Liver (tissue), 9 donors: Measurements from ENCODE around the gene GIGYF1. TPM values are rescaled to one million over a fixed set of nuclear protein-coding genes. Genes with fewer than 3 reads are reported as not detected.

Experiments
- DNase-seq: peaks from one replicate; pipeline ENCODE4 v3.0.0-alpha.2; 2017; ENCODE audit warnings: low spot score
- H3K27ac ChIP-seq, 2 donors: one replicate each; pipeline ENCODE4 v1.7.0; 2013; ENCODE audit warnings: inconsistent platforms in 2 of 2, low read length in 2 of 2, control low read depth in 1 of 2, low read depth in 1 of 2, mild to moderate bottlenecking in 1 of 2
- H3K27me3 ChIP-seq, 4 donors: one replicate each; pipeline versions ENCODE4 v1.6.1 to v1.7.0; 2013; ENCODE audit warnings: low read length in 3 of 4, inconsistent platforms in 1 of 4, mild to moderate bottlenecking in 1 of 4, moderate library complexity in 1 of 4; ENCODE audit not compliant: control insufficient read depth in 4 of 4, insufficient read depth in 4 of 4
- H3K36me3 ChIP-seq, 4 donors: one replicate each; pipeline versions ENCODE4 v1.6.1 to v1.7.0; 2013; ENCODE audit warnings: low read length in 3 of 4, mild to moderate bottlenecking in 3 of 4, low read depth in 1 of 4, moderate library complexity in 1 of 4; ENCODE audit not compliant: control insufficient read depth in 4 of 4, insufficient read depth in 3 of 4
- H3K4me1 ChIP-seq, 4 donors: one replicate each; pipeline versions ENCODE4 v1.6.1 to v1.7.0; 2013; ENCODE audit warnings: low read length in 3 of 4, mild to moderate bottlenecking in 3 of 4, moderate library complexity in 1 of 4; ENCODE audit not compliant: control insufficient read depth in 4 of 4, insufficient read depth in 4 of 4
- H3K4me3 ChIP-seq, 3 donors: one replicate each; pipeline versions ENCODE4 v1.6.1 to v1.7.0; 2013; ENCODE audit warnings: low read length in 3 of 3, control low read depth in 1 of 3, low read depth in 1 of 3, mild to moderate bottlenecking in 1 of 3
- H3K9ac ChIP-seq, 2 donors: one replicate each; pipeline ENCODE4 v1.7.0; 2013; ENCODE audit warnings: low read length in 2 of 2, mild to moderate bottlenecking in 2 of 2, moderate library complexity in 2 of 2, control low read depth in 1 of 2, low read depth in 1 of 2
- H3K9me3 ChIP-seq, 4 donors: one replicate each; pipeline versions ENCODE4 v1.6.1 to v1.7.0; 2013; ENCODE audit warnings: low read length in 3 of 4; ENCODE audit not compliant: control insufficient read depth in 4 of 4
- CTCF ChIP-seq: fragments of 150-350 bp; IDR thresholded peaks from 2 replicates; pipeline ENCODE4 v1.5.1; 2017; ENCODE audit warnings: improper control_type of control experiment, low read depth, low read length; ENCODE audit not compliant: missing input control
- EGR1 ChIP-seq, 2 donors: IDR thresholded peaks; 2 replicates each; pipeline ENCODE4 v1.6.1; 2016 to 2018; ENCODE audit warnings: antibody characterized with exemption in 2 of 2, low read depth in 2 of 2
- FOXA1 ChIP-seq: IDR thresholded peaks from 2 replicates; pipeline ENCODE4 v1.6.1; 2016; ENCODE audit warnings: antibody characterized with exemption
- FOXA2 ChIP-seq: IDR thresholded peaks from 2 replicates; pipeline ENCODE4 v1.6.1; 2016; ENCODE audit warnings: antibody characterized with exemption
- GABPA ChIP-seq, 2 donors: IDR thresholded peaks in 1 of 2; conservative IDR thresholded peaks in 1 of 2; 2 replicates each; pipeline ENCODE4 v1.6.1; 2016; ENCODE audit warnings: antibody characterized with exemption in 2 of 2, mild to moderate bottlenecking in 1 of 2, moderate library complexity in 1 of 2
- MAX ChIP-seq: IDR thresholded peaks from 2 replicates; pipeline ENCODE4 v1.6.1; 2016; ENCODE audit warnings: antibody characterized with exemption
- NR2F2 ChIP-seq: IDR thresholded peaks from 2 replicates; pipeline ENCODE4 v1.6.1; 2016; ENCODE audit warnings: antibody characterized with exemption
- REST ChIP-seq: IDR thresholded peaks from 2 replicates; pipeline ENCODE4 v1.6.1; 2016; ENCODE audit warnings: antibody characterized with exemption, mild to moderate bottlenecking
- RXRA ChIP-seq, 2 donors: IDR thresholded peaks; 2 replicates each; pipeline ENCODE4 v1.6.1; 2017 to 2018; ENCODE audit warnings: antibody characterized with exemption in 2 of 2, mild to moderate bottlenecking in 1 of 2
- SP1 ChIP-seq: IDR thresholded peaks from 2 replicates; pipeline ENCODE4 v1.6.1; 2018; ENCODE audit warnings: antibody characterized with exemption, mild to moderate bottlenecking
- YY1 ChIP-seq: IDR thresholded peaks from 2 replicates; pipeline ENCODE4 v1.6.1; 2016; ENCODE audit warnings: antibody characterized with exemption, mild to moderate bottlenecking
- ZBTB33 ChIP-seq: IDR thresholded peaks from 2 replicates; pipeline ENCODE4 v1.6.1; 2016; ENCODE audit warnings: antibody characterized with exemption
- WGBS: extraction: QIAGEN DNeasy Blood & Tissue Kit; methylation state at CpG from one replicate; pipeline ENCODE4 v1.1.7; 2013; 5-methylcytosine and 5-hydroxymethylcytosine counted together
- polyA plus RNA-seq, 2 donors: library from polyadenylated mRNA; stranded (reverse) in 1 of 2; unstranded in 1 of 2; fragments of 200-250 nt in 1 of 2; fragments of >200 nt in 1 of 2; fragmentation: Nextera tagmentation in 1 of 2; extraction: Ambion mirVana in 1 of 2; gene quantifications; one replicate each; pipeline versions ENCODE4 v1.2.1 to v1.2.3, GENCODE V29; 2013 to 2015
- total RNA-seq, 2 donors: library from RNA; depleted of rRNA; stranded (reverse); fragments of >200 nt; gene quantifications; one replicate each; pipeline ENCODE4 v1.2.3, GENCODE V29; 2014
- donor health status: healthy.
- donor health status: healthy.
- donor health status: healthy.
- donor health status: healthy.
- donor health status: healthy.

Gene GIGYF1
- total and polyA plus RNA-seq, 4 donors, result 6.8 to 12.7 (median 10.1) TPM

GRCh38 chr7:100649826-100650565 lies 44.1 kb downstream of the GIGYF1 start (continued):
- TF ChIP-seq ZBTB33 (no peak), SP1 (no peak), CTCF (no peak), NR2F2 (no peak)

- peak overlapping the region; percentile 23 to 92 for H3K9ac ChIP-seq
- peak; percentile 95 for DNase-seq
- H3K4me3 ChIP-seq, result peak overlapping the region; percentile 59 to 88 (median 73)
- H3K4me1 ChIP-seq, result peaks cover 0 to 25% (median 12%) of the 10 kb centered on the region in 4 donors
- WGBS, result 27% methylated on average over 11 of the region's 11 CpGs
- H3K27me3 ChIP-seq, result no peaks in the 10 kb centered on the region
- H3K27ac ChIP-seq, result peak overlapping the region; percentile 87 to 88
- no peaks in the 10 kb centered on the region for H3K9me3 ChIP-seq
- no peaks in the 10 kb centered on the region for H3K36me3 ChIP-seq
- TF ChIP-seq REST (peak; percentile 77), MAX (no peak), RXRA (IDR thresholded peaks at IDR 0.05) (no peak), EGR1 (IDR thresholded peaks at IDR 0.05; ENCODE audit: low read depth in 2 of 2) (peak in 1 of 2 donors; percentile 25)
Observed at GRCh38 chr7:100642534-100642907, 51.5 kb downstream of the GIGYF1 start.

GRCh38 chr7:100641860-100642533 lies 52.1 kb downstream of the GIGYF1 start:
- Histone ChIP-seq H3K9ac (peak overlapping the region; percentile 23 to 92), H3K9me3 (no peaks in the 10 kb centered on the region), H3K4me1 (peaks cover 0 to 25% (median 12%) of the 10 kb centered on the region in 4 donors), H3K4me3 (peak overlapping the region; percentile 59 to 88 (median 73)), H3K36me3 (no peaks in the 10 kb centered on the region), H3K27me3 (no peaks in the 10 kb centered on the region), H3K27ac (peak overlapping the region; percentile 87 to 88)
- 41% methylated on average over 10 of the region's 10 CpGs for WGBS
- no peak for DNase-seq
- peak; percentile 0 for TF ChIP-seq SP1
- TF ChIP-seq CTCF, result no peak
- no peak for TF ChIP-seq FOXA2
- TF ChIP-seq GABPA (IDR thresholded peaks at IDR 0.05 in 1 of 2, conservative IDR thresholded peaks at IDR 0.05 in 1 of 2), result no peak
- TF ChIP-seq YY1, result no peak
- no peak for TF ChIP-seq FOXA1
- peak in 1 of 2 donors; percentile 5 for TF ChIP-seq RXRA (IDR thresholded peaks at IDR 0.05)
